GM21390 (cell line): ENCODE data around the gene C12orf43.

Experiments
- ATAC-seq: cut with Tn5 transposase; IDR thresholded peaks from one replicate; pipeline ENCODE4 v1.9.1; 2021; ENCODE audit not compliant: unreplicated experiment

Gene C12orf43

GRCh38 chr12:120979220-120979861 is 36.9 kb downstream of the C12orf43 start:
- ATAC-seq: no peak

- ATAC-seq: no peak
Measured at GRCh38 chr12:120978296-120979219, 37.7 kb downstream of the C12orf43 start, which contains the start of gene HNF1A. Gene HNF1A (plus strand): TSS chr12:120978543. CDS start chr12:120978769, 226 bp downstream.

- no peak for ATAC-seq
Measured at GRCh38 chr12:120977531-120978295, 38.6 kb downstream of the C12orf43 start.

GRCh38 chr12:120972870-120973543 is 43.3 kb downstream of the C12orf43 start:
- no peak for ATAC-seq

GRCh38 chr12:120971299-120972180 is 44.7 kb downstream of the C12orf43 start:
- ATAC-seq: no peak

GRCh38 chr12:120970310-120970709 is 46.0 kb downstream of the C12orf43 start:
- ATAC-seq: no peak

GRCh38 chr12:120965534-120966091 is 50.7 kb downstream of the C12orf43 start:
- ATAC-seq: no peak

GRCh38 chr12:120964298-120964697 is 52.0 kb downstream of the C12orf43 start:
- ATAC-seq: no peak

GRCh38 chr12:120962532-120963020 is 53.7 kb downstream of the C12orf43 start:
- no peak for ATAC-seq

- no peak for ATAC-seq
Measured at GRCh38 chr12:120961604-120962531, 54.4 kb downstream of the C12orf43 start.

GRCh38 chr12:120960657-120961056 is 55.6 kb downstream of the C12orf43 start:
- no peak for ATAC-seq

GRCh38 chr12:120959111-120959878 is 57.0 kb downstream of the C12orf43 start:
- no peak for ATAC-seq

- ATAC-seq: no peak
Measured at GRCh38 chr12:120956579-120957300, 59.5 kb downstream of the C12orf43 start.

GRCh38 chr12:120955232-120955631 is 61.1 kb downstream of the C12orf43 start:
- no peak for ATAC-seq

GRCh38 chr12:120950807-120951206 is 65.5 kb downstream of the C12orf43 start:
- ATAC-seq: no peak
